ENCODE results near the gene EVC2. TPM values are rescaled to one million over a fixed set of nuclear protein-coding genes. Genes with fewer than 3 reads are reported as not detected.

The EVC2 gene
- total RNA-seq: 10.9 and 12.7 TPM in 2 replicates

DNA sequence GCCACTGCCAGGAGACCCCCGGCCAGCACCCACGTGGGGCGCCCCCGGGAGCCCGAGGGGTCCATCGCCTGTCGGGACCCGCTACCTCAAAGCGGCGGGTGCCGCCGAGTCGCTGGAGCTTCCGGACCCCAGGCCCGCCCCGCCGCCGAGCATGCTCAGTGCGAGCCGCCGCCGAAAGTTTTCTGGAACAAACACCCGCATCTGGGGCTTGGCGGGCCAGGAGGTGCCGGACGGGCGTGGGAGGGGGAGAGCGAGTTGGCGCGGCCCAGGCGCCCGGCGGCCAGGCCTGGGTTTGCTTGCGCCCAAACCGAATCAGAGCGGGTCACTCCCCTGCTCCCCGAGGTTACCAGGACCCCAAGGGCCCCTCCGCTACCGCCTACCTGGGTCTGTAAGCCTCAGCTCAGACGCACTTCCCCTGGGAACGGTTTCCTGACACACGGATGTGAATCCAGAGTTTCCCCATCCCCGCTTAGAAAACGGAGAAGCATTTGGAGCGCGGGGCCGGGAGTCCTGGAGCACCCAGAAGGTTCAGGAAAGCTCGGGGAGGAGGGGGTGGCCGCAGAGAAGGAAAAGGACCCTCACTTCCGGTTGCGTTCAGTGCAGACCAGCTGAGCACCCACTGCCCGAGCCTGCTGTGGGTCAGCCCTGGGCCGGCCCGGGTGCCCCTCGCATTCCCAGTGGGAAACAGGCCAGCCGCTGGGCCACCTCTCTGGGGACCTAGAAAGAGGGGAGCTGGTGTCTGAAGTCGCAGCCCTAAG, at the start of gene EVC2:
Gene EVC2 (minus strand): TSS at position 111 of the 758 bp plus-strand sequence. CDS start 46 bp downstream, at position 65.

DNA sequence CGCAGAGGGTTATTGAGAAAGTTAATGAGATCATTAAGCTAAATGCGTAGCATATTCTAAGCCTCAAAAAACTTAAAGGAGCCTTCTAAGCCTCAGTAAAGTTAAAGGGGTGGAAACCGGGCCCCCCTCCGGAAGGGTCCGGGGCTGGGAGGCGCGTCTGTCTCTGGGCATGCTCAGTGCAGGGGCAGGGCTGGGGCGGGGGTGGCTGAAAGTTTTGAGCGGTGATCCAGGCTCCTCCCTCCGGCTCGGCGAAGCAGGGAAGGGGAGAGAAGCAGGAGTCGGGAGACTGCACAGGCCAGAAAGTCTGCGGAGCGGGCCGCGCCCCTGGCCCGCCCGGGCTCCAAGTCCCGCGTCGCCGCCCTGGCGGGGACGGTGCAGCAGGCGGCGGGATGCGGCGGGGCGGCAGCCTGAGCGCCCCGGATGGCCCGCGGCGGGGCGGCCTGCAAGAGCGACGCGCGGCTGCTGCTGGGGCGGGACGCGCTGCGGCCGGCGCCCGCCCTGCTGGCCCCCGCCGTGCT, 2.7 kb upstream of the EVC2 start, which contains the start of gene EVC:
Gene EVC (plus strand): TSS at position 241 of the 518 bp plus-strand sequence. CDS start 180 bp downstream, at position 421.

Other genes with a start within 250 kb of the EVC2 start
- gene EVC, start 2.6 kb upstream of the EVC2 start, total RNA-seq: 12.4 and 16.6 TPM in 2 replicates
- gene CRMP1, start 184.5 kb upstream of the EVC2 start, total RNA-seq: 1.2 and 2.4 TPM in 2 replicates

Measured in dermis lymphatic vessel endothelial cell (primary cell).